Upper lobe of left lung (tissue), 6 donors: ENCODE data around the gene ATXN1. TPM values are rescaled to one million over a fixed set of nuclear protein-coding genes. Genes with fewer than 3 reads are reported as not detected.

Source experiments
- ATAC-seq, 2 donors: fragments of 200-7000 bp; cut with Tn5 transposase; one replicate each; pipeline ENCODE4 v1.9.1; 2022; ENCODE audit warnings: mild to moderate bottlenecking in 2 of 2, moderate library complexity in 2 of 2; ENCODE audit not compliant: low FRiP score in 2 of 2
- DNase-seq, 2 donors: peaks; one replicate each; pipeline ENCODE4 v3.0.0-alpha.2; 2019 to 2020
- H3K27ac ChIP-seq, 4 donors: fragments of 200-600 bp; sonication (generic); one replicate each; pipeline ENCODE4 v1.5.1; 2016 to 2019
- H3K27me3 ChIP-seq, 4 donors: fragments of 200-600 bp; sonication (generic); one replicate each; pipeline ENCODE4 v1.5.1; 2017 to 2019
- H3K36me3 ChIP-seq, 4 donors: fragments of 200-600 bp; sonication (generic); one replicate each; pipeline ENCODE4 v1.5.1; 2016 to 2019
- H3K4me1 ChIP-seq, 4 donors: fragments of 200-600 bp; sonication (generic); one replicate each; pipeline ENCODE4 v1.5.1; 2018 to 2019
- H3K4me3 ChIP-seq, 4 donors: fragments of 200-600 bp; sonication (generic); one replicate each; pipeline ENCODE4 v1.5.1; 2017 to 2019; ENCODE audit warnings: mild to moderate bottlenecking in 2 of 4, moderate library complexity in 1 of 4
- H3K9me3 ChIP-seq, 4 donors: fragments of 200-600 bp; sonication (generic); one replicate each; pipeline ENCODE4 v1.5.1; 2018 to 2019
- EP300 ChIP-seq, 4 donors: sonication (generic); formaldehyde crosslinking; IDR thresholded peaks; one replicate each; pipeline ENCODE4 v1.5.1; 2017; ENCODE audit warnings: antibody characterized with exemption in 4 of 4, control low read depth in 2 of 4
- POLR2A ChIP-seq, 4 donors: fragments of 450-650 bp; IDR thresholded peaks; one replicate each; pipeline ENCODE4 v1.5.1; 2016 to 2017; ENCODE audit warnings: antibody characterized with exemption in 4 of 4, mild to moderate bottlenecking in 2 of 4
- POLR2AphosphoS5 ChIP-seq, 2 donors: sonication (generic); formaldehyde crosslinking; IDR thresholded peaks; one replicate each; pipeline ENCODE4 v1.5.1; 2017; ENCODE audit warnings: antibody characterized with exemption in 2 of 2
- WGBS, 2 donors: methylation state at CpG; one replicate each; pipeline ENCODE4 v1.1.5; 2017 to 2018; 5-methylcytosine and 5-hydroxymethylcytosine counted together
- total RNA-seq, 6 donors: library from RNA; depleted of rRNA in 4 of 6; stranded (reverse); fragments of >200 nt in 4 of 6; gene quantifications; one replicate each; pipeline versions ENCODE4 v1.1.0 to v1.2.1, GENCODE V29; 2016 to 2021
- TF ChIP-seq, protein P1 (sequence below), 6 experiments: fragments of 450-650 bp in 4 of 6; fragments of 200-600 bp in 2 of 6; sonication (generic) in 2 of 6; IDR thresholded peaks; one replicate each; pipeline ENCODE4 v1.5.1; 2016 to 2019; ENCODE audit warnings: antibody characterized with exemption in 6 of 6
- donor health status: DM: no; HTN: no; CAD: no; lungs with moderate emphysema.
- donor health status: DM: no; HTN: yes; CAD: no; lungs with severe emphysema.

Gene ATXN1
- total RNA-seq, 6 donors from 2014 or later = 44.2 to 106 (median 71.7) TPM

DNA sequence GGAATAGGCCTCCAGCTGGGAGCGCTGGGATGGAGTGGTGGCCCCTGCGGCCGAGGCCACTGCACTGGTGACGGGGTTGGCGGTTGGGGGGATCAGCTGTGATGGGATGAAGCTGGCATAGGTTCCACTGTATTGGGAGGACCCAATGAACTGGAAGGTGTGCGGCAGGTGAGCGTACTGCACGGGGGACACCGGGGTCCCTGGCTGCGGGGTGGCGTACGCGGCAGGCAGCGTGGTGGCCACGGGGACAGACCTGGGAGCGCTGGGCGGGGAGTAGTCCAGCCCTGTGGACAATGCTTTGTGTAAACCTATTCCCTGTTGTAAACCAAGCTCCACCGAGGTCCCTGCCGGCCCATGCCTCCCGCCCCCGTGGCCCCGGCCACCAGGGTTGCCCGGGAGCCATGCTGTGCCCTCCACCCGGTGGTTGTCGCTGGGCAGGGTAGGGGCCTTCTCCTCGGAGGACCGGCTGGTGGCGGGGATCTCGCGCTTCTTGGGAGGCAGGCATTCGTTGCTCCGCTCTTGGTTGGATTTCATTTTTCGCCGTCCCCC lies 433.4 kb downstream of the ATXN1 start:
- 97% methylated on average over 32 to 34 of the region's 34 CpGs for WGBS, 2 donors
- H3K9me3 ChIP-seq = no peaks in the 10 kb centered on the region
- peaks cover 0 to 24% (median 21%) of the 10 kb centered on the region in 4 donors for H3K36me3 ChIP-seq

GRCh38 chr6:16326971-16327776 lies 434.1 kb downstream of the ATXN1 start:
- H3K27me3 ChIP-seq = no peaks in the 10 kb centered on the region
- TF ChIP-seq EP300 (IDR thresholded peaks at IDR 0.05) (no peak), POLR2AphosphoS5 (IDR thresholded peaks at IDR 0.05) (no peak), POLR2A (IDR thresholded peaks at IDR 0.05) (no peak)
- TF ChIP-seq, protein P1, sequence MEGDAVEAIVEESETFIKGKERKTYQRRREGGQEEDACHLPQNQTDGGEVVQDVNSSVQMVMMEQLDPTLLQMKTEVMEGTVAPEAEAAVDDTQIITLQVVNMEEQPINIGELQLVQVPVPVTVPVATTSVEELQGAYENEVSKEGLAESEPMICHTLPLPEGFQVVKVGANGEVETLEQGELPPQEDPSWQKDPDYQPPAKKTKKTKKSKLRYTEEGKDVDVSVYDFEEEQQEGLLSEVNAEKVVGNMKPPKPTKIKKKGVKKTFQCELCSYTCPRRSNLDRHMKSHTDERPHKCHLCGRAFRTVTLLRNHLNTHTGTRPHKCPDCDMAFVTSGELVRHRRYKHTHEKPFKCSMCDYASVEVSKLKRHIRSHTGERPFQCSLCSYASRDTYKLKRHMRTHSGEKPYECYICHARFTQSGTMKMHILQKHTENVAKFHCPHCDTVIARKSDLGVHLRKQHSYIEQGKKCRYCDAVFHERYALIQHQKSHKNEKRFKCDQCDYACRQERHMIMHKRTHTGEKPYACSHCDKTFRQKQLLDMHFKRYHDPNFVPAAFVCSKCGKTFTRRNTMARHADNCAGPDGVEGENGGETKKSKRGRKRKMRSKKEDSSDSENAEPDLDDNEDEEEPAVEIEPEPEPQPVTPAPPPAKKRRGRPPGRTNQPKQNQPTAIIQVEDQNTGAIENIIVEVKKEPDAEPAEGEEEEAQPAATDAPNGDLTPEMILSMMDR (IDR thresholded peaks at IDR 0.05) = no peak
- no peak overlapping the region for H3K4me3 ChIP-seq
- H3K27ac ChIP-seq = no peak overlapping the region
- peak in 1 of 2 donors; percentile 70 for DNase-seq
- H3K36me3 ChIP-seq = peaks cover 0 to 24% (median 21%) of the 10 kb centered on the region in 4 donors
- no peak for ATAC-seq
- peaks cover 8 to 26% (median 20%) of the 10 kb centered on the region in 4 donors for H3K4me1 ChIP-seq
- no peaks in the 10 kb centered on the region for H3K9me3 ChIP-seq
- 94 to 95% methylated on average over 28 to 43 of the region's 43 CpGs for WGBS, 2 donors

More for the DNA sequence above, 433.4 kb downstream of the ATXN1 start:
- ATAC-seq (no peak), DNase-seq (peak in 1 of 2 donors; percentile 74)
- peaks cover 11 to 26% (median 19%) of the 10 kb centered on the region in 4 donors for H3K4me1 ChIP-seq
- no peak for TF ChIP-seq POLR2A (IDR thresholded peaks at IDR 0.05)
- no peak for TF ChIP-seq POLR2AphosphoS5 (IDR thresholded peaks at IDR 0.05)
- TF ChIP-seq, protein P1 (IDR thresholded peaks at IDR 0.05) = no peak
- no peak for TF ChIP-seq EP300 (IDR thresholded peaks at IDR 0.05)
- no peak overlapping the region for H3K27ac ChIP-seq
- no peaks in the 10 kb centered on the region for H3K27me3 ChIP-seq
- no peak overlapping the region for H3K4me3 ChIP-seq

GRCh38 chr6:16326531-16326930 lies 434.7 kb downstream of the ATXN1 start:
- ATAC-seq (no peak), DNase-seq (peak in 1 of 2 donors; percentile 66)
- Histone ChIP-seq H3K4me3 (no peak overlapping the region), H3K4me1 (peaks cover 2 to 20% (median 17%) of the 10 kb centered on the region in 4 donors), H3K27ac (no peak overlapping the region), H3K36me3 (peaks cover 0 to 24% (median 21%) of the 10 kb centered on the region in 4 donors), H3K27me3 (no peaks in the 10 kb centered on the region), H3K9me3 (no peaks in the 10 kb centered on the region)
- no peak for TF ChIP-seq POLR2A (IDR thresholded peaks at IDR 0.05)
- no peak for TF ChIP-seq POLR2AphosphoS5 (IDR thresholded peaks at IDR 0.05)
- TF ChIP-seq, protein P1 (IDR thresholded peaks at IDR 0.05) = no peak
- TF ChIP-seq EP300 (IDR thresholded peaks at IDR 0.05) = no peak
- 93 to 97% methylated on average over 17 to 22 of the region's 22 CpGs for WGBS, 2 donors

- DNase-seq (no peak), ATAC-seq (no peak)
- no peak overlapping the region for H3K27ac ChIP-seq
- H3K36me3 ChIP-seq = peaks cover 0 to 24% (median 21%) of the 10 kb centered on the region in 4 donors
- TF ChIP-seq POLR2AphosphoS5 (IDR thresholded peaks at IDR 0.05) (no peak), POLR2A (IDR thresholded peaks at IDR 0.05) (no peak), EP300 (IDR thresholded peaks at IDR 0.05) (no peak)
- TF ChIP-seq, protein P1 (IDR thresholded peaks at IDR 0.05) = no peak
- H3K27me3 ChIP-seq = no peaks in the 10 kb centered on the region
- H3K4me1 ChIP-seq = peaks cover 14 to 35% (median 28%) of the 10 kb centered on the region in 4 donors
- H3K4me3 ChIP-seq = no peak overlapping the region
- H3K9me3 ChIP-seq = no peaks in the 10 kb centered on the region
- WGBS, 2 donors = 88 to 90% methylated on average over 7 of the region's 7 CpGs
These were observed 436.5 kb downstream of the ATXN1 start for GRCh38 chr6:16324606-16325225.
